ENCODE data around the gene SIT1. TPM values are rescaled to one million over a fixed set of nuclear protein-coding genes. Genes with fewer than 3 reads are reported as not detected.
A peak's percentile ranks its signal among the peaks of the same experiment; 100 is the strongest.

SIT1 gene
- total RNA-seq = under 1 TPM in 1 of 2 donors, not detected in 1; 0.68 TPM

GRCh38 chr9:35650341-35651158 is at the start of gene SIT1:
TSS of gene SIT1 (minus strand) at chr9:35650931. CDS start at chr9:35650853, 78 bp downstream.
- no peak for TF ChIP-seq CTCF (IDR thresholded peaks at IDR 0.05)
- H3K4me1 ChIP-seq (ENCODE audit: control insufficient read depth in 1 of 2, low read depth in 2 of 2) = peaks cover 24 to 63% of the 10 kb centered on the region in 2 donors
- no peaks in the 10 kb centered on the region for H3K27me3 ChIP-seq (replicated peaks; ENCODE audit: insufficient read depth)
- H3K9me3 ChIP-seq = no peaks in the 10 kb centered on the region
- H3K4me3 ChIP-seq = peak within 1 kb of the TSS; percentile 56
- peak within 1 kb of the TSS; percentile 89 to 96 for H3K27ac ChIP-seq
- no peaks in the 10 kb centered on the region for H3K36me3 ChIP-seq
- DNase-seq (ENCODE audit: low spot score) = no peak
- no peak for ATAC-seq (ENCODE audit: insufficient number of reproducible peaks, low FRiP score, low read depth)

- DNase-seq (ENCODE audit: low spot score) (no peak), ATAC-seq (ENCODE audit: insufficient number of reproducible peaks, low FRiP score, low read depth) (no peak)
- no peak overlapping the region for H3K4me3 ChIP-seq
- H3K27me3 ChIP-seq (replicated peaks; ENCODE audit: insufficient read depth) = no peaks in the 10 kb centered on the region
- H3K9me3 ChIP-seq = no peaks in the 10 kb centered on the region
- peaks cover 88% of the 10 kb centered on the region for H3K36me3 ChIP-seq
- TF ChIP-seq CTCF (IDR thresholded peaks at IDR 0.05) = no peak
- peaks cover 19 to 50% of the 10 kb centered on the region in 2 donors for H3K4me1 ChIP-seq (ENCODE audit: control insufficient read depth in 1 of 2, low read depth in 2 of 2)
- H3K27ac ChIP-seq = peak overlapping the region; percentile 99 to 100
Measured at GRCh38 chr9:35700031-35700430, 49.3 kb upstream of the SIT1 start.

- DNase-seq (ENCODE audit: low spot score) (no peak), ATAC-seq (ENCODE audit: insufficient number of reproducible peaks, low FRiP score, low read depth) (no peak)
- peak overlapping the region; percentile 99 to 100 for H3K27ac ChIP-seq
- H3K27me3 ChIP-seq (replicated peaks; ENCODE audit: insufficient read depth) = no peaks in the 10 kb centered on the region
- no peak overlapping the region for H3K4me3 ChIP-seq
- TF ChIP-seq CTCF (IDR thresholded peaks at IDR 0.05) = no peak
- H3K36me3 ChIP-seq = peaks cover 70% of the 10 kb centered on the region
- peaks cover 29 to 66% of the 10 kb centered on the region in 2 donors for H3K4me1 ChIP-seq (ENCODE audit: control insufficient read depth in 1 of 2, low read depth in 2 of 2)
- no peaks in the 10 kb centered on the region for H3K9me3 ChIP-seq
Measured at GRCh38 chr9:35698231-35698630, 47.5 kb upstream of the SIT1 start.

- Histone ChIP-seq H3K9me3 (no peaks in the 10 kb centered on the region), H3K4me3 (no peak overlapping the region), H3K27me3 (replicated peaks; ENCODE audit: insufficient read depth) (no peaks in the 10 kb centered on the region), H3K27ac (peak overlapping the region; percentile 99 to 100), H3K36me3 (peaks cover 62% of the 10 kb centered on the region), H3K4me1 (ENCODE audit: control insufficient read depth in 1 of 2, low read depth in 2 of 2) (peaks cover 32 to 72% of the 10 kb centered on the region in 2 donors)
- TF ChIP-seq CTCF (IDR thresholded peaks at IDR 0.05) = no peak
- DNase-seq (ENCODE audit: low spot score) (no peak), ATAC-seq (ENCODE audit: insufficient number of reproducible peaks, low FRiP score, low read depth) (no peak)
Measured at GRCh38 chr9:35697486-35697885, 46.8 kb upstream of the SIT1 start.

GRCh38 chr9:35696520-35697215 is 45.9 kb upstream of the SIT1 start:
- Histone ChIP-seq H3K27ac (peak overlapping the region; percentile 99 to 100), H3K4me1 (ENCODE audit: control insufficient read depth in 1 of 2, low read depth in 2 of 2) (peaks cover 38 to 80% of the 10 kb centered on the region in 2 donors), H3K36me3 (peaks cover 54% of the 10 kb centered on the region), H3K27me3 (replicated peaks; ENCODE audit: insufficient read depth) (no peaks in the 10 kb centered on the region), H3K4me3 (peak overlapping the region; percentile 1), H3K9me3 (no peaks in the 10 kb centered on the region)
- TF ChIP-seq CTCF (IDR thresholded peaks at IDR 0.05) = peak; percentile 84
- DNase-seq (ENCODE audit: low spot score) = no peak
- peak; percentile 34 for ATAC-seq (ENCODE audit: insufficient number of reproducible peaks, low FRiP score, low read depth)

Data from thoracic aorta (tissue), 2 donors.